ENCODE results near the gene FAIM. TPM values are rescaled to one million over a fixed set of nuclear protein-coding genes. Genes with fewer than 3 reads are reported as not detected.
"Not testable (repeated sequence)": the region's sequence is repeated elsewhere in the genome, so short reads cannot be mapped to it uniquely, and the experiment has no call there.

FAIM gene
- total RNA-seq, 2 donors from 2014 or later = 11.1 to 20.6 TPM

DNA sequence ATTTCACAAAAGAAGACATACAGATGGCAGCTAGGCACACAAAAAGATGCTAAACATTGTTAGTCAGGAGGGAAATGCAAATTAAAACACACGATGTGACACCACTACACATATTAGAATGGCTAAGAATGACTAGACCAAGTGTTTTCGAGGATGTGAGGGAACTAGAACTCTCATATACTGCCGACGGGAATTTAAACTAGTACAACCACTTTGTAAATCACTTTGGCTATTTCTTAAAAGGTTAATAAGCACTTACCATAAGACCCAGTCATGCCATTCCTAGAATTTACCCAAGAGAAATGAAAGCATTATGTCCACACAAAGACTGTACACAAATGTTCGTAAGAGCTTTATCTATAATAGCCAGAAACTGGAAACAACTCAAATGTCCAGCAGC is 20.1 kb upstream of the FAIM start:
- Histone ChIP-seq H3K4me3 (no peak overlapping the region), H3K36me3 (no peaks in the 10 kb centered on the region)
- no peak for ATAC-seq (ENCODE audit: insufficient number of reproducible peaks, low FRiP score, low read depth)

DNA sequence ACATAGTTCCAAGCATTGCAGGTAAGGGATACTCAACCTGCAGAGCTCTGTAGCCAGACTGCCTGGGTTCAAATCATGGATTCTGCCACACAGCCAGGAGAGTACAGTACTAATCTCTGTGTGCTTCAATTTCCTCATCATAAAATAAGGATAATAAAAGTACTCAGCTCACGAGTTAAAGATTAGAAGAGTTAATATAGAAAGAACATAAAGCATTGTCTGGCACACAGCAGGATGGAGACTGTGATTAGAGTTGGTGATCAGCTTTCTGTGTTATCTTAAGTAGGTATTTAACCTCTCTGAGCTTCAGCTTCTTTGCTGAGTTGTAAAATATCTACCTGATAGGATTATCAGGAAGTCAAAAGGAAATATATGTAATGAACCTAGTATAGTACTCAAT is 17.2 kb upstream of the FAIM start:
- H3K4me1 ChIP-seq (ENCODE audit: control insufficient read depth in 1 of 2, low read depth in 2 of 2) = peaks cover 0 to 11% of the 10 kb centered on the region in 2 donors
- no peak overlapping the region for H3K27ac ChIP-seq
- H3K27me3 ChIP-seq (replicated peaks; ENCODE audit: insufficient read depth) = no peaks in the 10 kb centered on the region
- no peaks in the 10 kb centered on the region for H3K36me3 ChIP-seq
- H3K9me3 ChIP-seq = no peaks in the 10 kb centered on the region
- ATAC-seq (ENCODE audit: insufficient number of reproducible peaks, low FRiP score, low read depth) (no peak), DNase-seq (ENCODE audit: low spot score) (no peak)
- TF ChIP-seq, protein P1, sequence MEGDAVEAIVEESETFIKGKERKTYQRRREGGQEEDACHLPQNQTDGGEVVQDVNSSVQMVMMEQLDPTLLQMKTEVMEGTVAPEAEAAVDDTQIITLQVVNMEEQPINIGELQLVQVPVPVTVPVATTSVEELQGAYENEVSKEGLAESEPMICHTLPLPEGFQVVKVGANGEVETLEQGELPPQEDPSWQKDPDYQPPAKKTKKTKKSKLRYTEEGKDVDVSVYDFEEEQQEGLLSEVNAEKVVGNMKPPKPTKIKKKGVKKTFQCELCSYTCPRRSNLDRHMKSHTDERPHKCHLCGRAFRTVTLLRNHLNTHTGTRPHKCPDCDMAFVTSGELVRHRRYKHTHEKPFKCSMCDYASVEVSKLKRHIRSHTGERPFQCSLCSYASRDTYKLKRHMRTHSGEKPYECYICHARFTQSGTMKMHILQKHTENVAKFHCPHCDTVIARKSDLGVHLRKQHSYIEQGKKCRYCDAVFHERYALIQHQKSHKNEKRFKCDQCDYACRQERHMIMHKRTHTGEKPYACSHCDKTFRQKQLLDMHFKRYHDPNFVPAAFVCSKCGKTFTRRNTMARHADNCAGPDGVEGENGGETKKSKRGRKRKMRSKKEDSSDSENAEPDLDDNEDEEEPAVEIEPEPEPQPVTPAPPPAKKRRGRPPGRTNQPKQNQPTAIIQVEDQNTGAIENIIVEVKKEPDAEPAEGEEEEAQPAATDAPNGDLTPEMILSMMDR (IDR thresholded peaks at IDR 0.05) = no peak
- H3K4me3 ChIP-seq = no peak overlapping the region

More for the DNA sequence above, 20.1 kb upstream of the FAIM start:
- H3K27me3 ChIP-seq (replicated peaks; ENCODE audit: insufficient read depth) = no peaks in the 10 kb centered on the region
- H3K9me3 ChIP-seq = no peaks in the 10 kb centered on the region
- H3K4me1 ChIP-seq (ENCODE audit: control insufficient read depth in 1 of 2, low read depth in 2 of 2) = peaks cover 0 to 9% of the 10 kb centered on the region in 2 donors
- no peak for DNase-seq (ENCODE audit: low spot score)
- TF ChIP-seq, protein P1 (IDR thresholded peaks at IDR 0.05) = no peak
- H3K27ac ChIP-seq = no peak overlapping the region

DNA sequence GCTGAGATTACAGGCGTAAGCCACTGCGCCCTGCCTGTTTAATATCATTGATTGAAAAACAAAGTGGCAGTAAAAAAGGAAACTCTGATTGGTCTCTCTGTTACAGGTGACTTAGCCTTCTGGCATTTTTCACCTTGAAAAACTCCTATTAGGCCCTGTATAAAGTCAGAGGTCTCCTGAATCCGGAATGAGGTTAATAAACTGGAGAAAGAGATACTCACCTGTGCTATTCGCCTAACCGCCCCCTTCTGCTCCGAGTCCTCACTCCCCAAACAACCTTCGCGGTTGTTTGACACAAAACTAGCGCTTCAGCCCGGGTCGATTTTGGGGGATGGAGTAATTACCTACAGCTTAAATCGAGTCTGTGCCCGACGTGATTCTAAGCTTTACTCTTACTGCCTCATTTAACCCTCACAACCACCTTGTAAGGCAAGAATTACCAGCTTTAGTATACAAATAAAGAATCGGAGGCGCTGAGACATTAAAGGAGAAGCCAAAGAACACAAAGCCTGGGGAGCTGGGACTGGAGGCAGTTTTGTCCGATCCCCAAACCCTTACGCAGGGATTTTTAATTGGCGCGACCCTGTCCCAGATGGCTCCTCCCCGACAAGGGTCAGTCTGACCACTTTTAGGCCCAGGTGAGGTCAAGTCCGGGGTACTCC is 15.0 kb upstream of the FAIM start:
- peak overlapping the region; percentile 85 to 86 for H3K27ac ChIP-seq
- DNase-seq (ENCODE audit: low spot score) (no peak), ATAC-seq (ENCODE audit: insufficient number of reproducible peaks, low FRiP score, low read depth) (no peak)
- H3K4me1 ChIP-seq (ENCODE audit: control insufficient read depth in 1 of 2, low read depth in 2 of 2) = peaks cover 0 to 11% of the 10 kb centered on the region in 2 donors
- H3K27me3 ChIP-seq (replicated peaks; ENCODE audit: insufficient read depth) = no peaks in the 10 kb centered on the region
- H3K9me3 ChIP-seq = no peaks in the 10 kb centered on the region
- H3K4me3 ChIP-seq = peak overlapping the region; percentile 82
- no peaks in the 10 kb centered on the region for H3K36me3 ChIP-seq
- TF ChIP-seq, protein P1 (IDR thresholded peaks at IDR 0.05) = no peak

DNA sequence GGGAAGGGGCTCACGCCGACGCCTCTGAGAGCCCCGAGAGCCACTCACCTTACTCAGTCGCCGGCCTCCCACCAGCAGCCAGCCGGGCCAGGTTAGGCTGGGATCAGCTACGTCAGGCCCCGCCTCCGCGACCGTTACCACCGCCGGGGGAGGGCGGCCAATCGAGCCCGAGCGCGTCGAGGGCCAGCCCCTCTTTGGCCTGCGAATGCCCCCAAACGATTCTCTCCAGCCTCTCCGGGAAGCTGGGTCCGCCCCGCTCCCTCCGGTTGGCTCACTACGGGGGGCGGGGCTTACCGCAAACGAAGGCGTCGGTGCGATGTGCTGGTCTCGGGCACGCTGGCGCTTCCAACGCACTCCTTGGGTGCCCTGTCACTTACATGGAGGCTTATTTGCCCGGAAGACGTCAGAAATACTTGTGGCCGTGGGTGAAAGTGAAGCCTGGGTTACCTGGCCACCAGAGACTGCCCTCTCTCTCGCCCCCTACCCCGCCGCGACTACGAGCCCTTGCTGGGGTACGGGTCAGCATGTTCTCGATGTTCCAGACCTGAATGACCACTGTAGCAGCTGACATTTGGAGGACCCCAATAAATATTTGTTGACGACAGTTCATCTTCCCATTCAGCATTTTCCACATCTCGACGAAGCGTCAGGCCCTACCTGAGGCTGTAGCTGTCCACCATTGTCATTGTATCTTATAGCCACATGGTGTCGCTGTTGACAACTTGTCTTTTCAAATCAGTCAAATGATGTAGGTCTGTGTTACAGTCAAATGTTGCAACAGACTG is 14.2 kb upstream of the FAIM start, which contains the start of gene CEP70:
Gene CEP70 (minus strand): TSS at position 111 of the 785 bp plus-strand sequence. CDS start 21,333 bp downstream, outside the sequence.
- TF ChIP-seq, protein P1 (IDR thresholded peaks at IDR 0.05) = peak; percentile 90
- Histone ChIP-seq H3K27ac (peak within 1 kb of the TSS; percentile 85 to 86), H3K27me3 (replicated peaks; ENCODE audit: insufficient read depth) (no peaks in the 10 kb centered on the region), H3K9me3 (no peaks in the 10 kb centered on the region), H3K4me3 (peak within 1 kb of the TSS; percentile 82), H3K36me3 (no peaks in the 10 kb centered on the region), H3K4me1 (ENCODE audit: control insufficient read depth in 1 of 2, low read depth in 2 of 2) (peaks cover 0 to 11% of the 10 kb centered on the region in 2 donors)
- DNase-seq (ENCODE audit: low spot score) (peak; percentile 78), ATAC-seq (ENCODE audit: insufficient number of reproducible peaks, low FRiP score, low read depth) (peak; percentile 99)

DNA sequence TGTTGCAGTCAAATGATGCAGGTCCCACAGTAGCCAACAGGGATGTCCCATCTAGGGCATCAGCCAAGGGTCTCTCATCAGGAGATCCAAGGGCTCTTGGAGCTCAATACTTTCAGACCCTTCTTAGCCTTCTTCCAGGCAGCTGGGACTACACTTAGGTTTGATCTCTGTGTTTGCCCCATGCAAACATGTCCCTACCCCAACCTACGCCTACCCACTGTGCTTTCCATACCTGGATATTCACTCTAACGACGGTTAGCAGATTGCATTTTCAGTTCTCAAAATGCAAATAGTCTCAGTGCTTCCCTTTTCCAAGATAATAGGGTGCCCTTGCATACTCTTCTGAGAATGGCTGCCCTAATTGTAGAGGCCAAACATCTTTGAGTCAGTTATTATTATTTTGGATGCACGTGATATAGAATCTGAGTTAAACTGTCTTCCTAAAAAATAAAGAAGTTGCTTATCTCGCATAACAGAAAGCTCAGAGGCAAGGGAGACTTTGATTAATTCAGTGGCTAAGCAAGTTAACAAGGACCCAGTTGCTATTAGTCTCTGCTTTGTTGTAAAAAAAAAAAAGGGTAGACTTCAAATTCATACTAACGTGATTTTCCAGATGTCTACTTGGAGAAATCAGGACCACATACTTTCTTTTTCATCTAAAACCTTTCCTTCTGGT is 13.5 kb upstream of the FAIM start:
- Histone ChIP-seq H3K4me1 (ENCODE audit: control insufficient read depth in 1 of 2, low read depth in 2 of 2) (peaks cover 0 to 14% of the 10 kb centered on the region in 2 donors), H3K27me3 (replicated peaks; ENCODE audit: insufficient read depth) (no peaks in the 10 kb centered on the region), H3K27ac (peak overlapping the region in 1 of 2 donors; percentile 86), H3K4me3 (peak overlapping the region; percentile 82), H3K9me3 (no peaks in the 10 kb centered on the region), H3K36me3 (no peaks in the 10 kb centered on the region)
- TF ChIP-seq, protein P1 (IDR thresholded peaks at IDR 0.05) = no peak
- DNase-seq (ENCODE audit: low spot score) (no peak), ATAC-seq (ENCODE audit: insufficient number of reproducible peaks, low FRiP score, low read depth) (no peak)

DNA sequence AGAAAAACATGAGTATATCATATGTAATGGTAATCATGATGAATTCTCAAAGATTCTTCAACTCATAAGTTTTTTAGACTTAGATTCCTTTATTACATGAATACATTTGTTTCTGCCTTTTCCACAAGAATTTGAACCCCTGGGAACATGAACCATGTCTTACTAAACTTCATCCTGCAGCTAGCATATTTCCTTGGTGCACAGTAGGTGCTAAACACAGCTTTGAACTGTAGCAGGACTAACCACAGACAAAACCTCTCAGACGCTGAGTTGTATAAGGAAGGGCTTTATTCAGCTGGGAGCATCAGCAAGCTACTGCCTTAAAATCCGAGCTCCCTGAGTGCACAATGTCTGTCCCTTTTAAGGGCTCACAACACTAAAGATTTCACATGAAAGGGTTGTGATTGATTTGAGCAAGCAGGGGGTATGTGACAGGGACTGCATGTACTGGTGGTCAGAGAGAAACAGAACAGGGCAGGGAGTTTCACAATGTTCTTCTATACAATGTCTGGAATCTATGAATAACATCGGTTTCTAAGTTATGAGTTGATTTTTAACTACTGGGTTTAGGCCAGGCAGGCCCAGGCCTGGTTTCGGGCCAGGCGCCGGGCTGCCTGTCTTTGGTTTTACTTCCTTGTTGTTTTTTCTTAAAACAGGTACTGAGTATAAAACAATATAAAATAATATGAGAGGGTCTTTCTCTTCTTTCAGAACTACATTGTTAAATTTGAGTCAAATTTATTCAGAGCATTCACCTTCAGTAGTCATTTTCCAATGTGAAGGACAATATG is 11.2 kb upstream of the FAIM start:
- peaks cover 0 to 18% of the 10 kb centered on the region in 2 donors for H3K4me1 ChIP-seq (ENCODE audit: control insufficient read depth in 1 of 2, low read depth in 2 of 2)
- not testable (repeated sequence) for H3K4me3 ChIP-seq; H3K9me3 ChIP-seq; H3K36me3 ChIP-seq; ATAC-seq (ENCODE audit: insufficient number of reproducible peaks, low FRiP score, low read depth); DNase-seq (ENCODE audit: low spot score); H3K27ac ChIP-seq; H3K27me3 ChIP-seq (replicated peaks; ENCODE audit: insufficient read depth)

Measured in thoracic aorta (tissue), 2 donors.